Lower leg skin (tissue), 3 donors: ENCODE data around the gene GIT1.

Experiments
- CTCF ChIP-seq, 3 donors: fragments of 450-650 bp; IDR thresholded peaks; one replicate each; pipeline ENCODE4 v1.5.1; 2016; ENCODE audit warnings: antibody characterized with exemption in 3 of 3, mild to moderate bottlenecking in 3 of 3, moderate library complexity in 2 of 3
- POLR2A ChIP-seq, 2 donors: fragments of 450-650 bp; IDR thresholded peaks; one replicate each; pipeline ENCODE4 v1.6.1; 2016 to 2017; ENCODE audit warnings: antibody characterized with exemption in 2 of 2, mild to moderate bottlenecking in 1 of 2, moderate library complexity in 1 of 2

DNA sequence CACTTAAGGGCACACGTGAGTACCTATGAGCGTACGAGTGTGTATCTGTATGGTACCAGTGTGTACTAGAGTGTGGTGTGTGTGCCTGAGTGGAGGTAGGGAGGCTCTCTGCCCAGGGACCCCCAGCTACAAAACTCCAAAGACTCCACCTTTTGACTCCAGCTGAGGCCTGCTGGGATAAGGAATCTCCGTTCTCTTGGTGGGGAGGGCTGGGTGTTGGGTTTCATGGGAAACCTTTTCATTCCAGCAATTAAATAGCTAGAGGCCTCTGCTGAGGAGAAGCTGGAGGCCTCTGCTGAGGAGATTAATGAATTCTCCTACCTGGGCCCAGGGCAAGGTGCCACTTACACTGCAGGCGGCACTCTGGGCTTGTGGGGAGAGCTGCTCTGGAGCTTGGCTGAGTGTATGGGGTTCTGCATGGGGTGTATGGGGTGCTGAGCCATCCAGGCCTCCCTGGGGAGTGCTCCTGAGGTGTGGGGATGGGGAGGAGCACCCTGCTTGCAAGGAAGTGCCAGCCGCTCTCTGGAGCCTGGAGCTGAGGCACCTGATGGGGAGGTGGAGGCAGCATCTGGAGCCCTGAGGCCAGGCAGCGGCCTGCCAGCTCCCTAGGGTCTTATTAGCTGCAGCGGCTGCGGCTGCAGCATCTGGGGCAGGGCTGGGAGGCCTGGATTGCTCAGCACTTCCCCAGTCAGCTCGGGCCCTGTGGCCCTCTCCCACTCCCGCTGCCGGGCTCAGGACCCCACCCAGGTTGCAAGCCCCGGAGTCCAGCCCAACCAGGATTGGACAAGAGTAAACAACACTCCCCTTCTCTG is 8.1 kb upstream of the GIT1 start:
- no peak for TF ChIP-seq CTCF (IDR thresholded peaks at IDR 0.05)
- no peak for TF ChIP-seq POLR2A (IDR thresholded peaks at IDR 0.05)
